Spleen (tissue), 7 donors: ENCODE data around the gene SDK2.

Source experiments
- CTCF ChIP-seq, 11 experiments: fragments of 200-600 bp in 7 of 11; fragments of 450-650 bp in 4 of 11; sonication (generic) in 4 of 11; IDR thresholded peaks in 8 of 11; conservative IDR thresholded peaks in 3 of 11; 1 replicate in 7 of 11; 2 replicates in 4 of 11; pipeline versions ENCODE4 v1.4.0 to v1.8.0; 2016 to 2021; ENCODE audit warnings: antibody characterized with exemption in 11 of 11, inconsistent platforms in 4 of 11, mild to moderate bottlenecking in 1 of 11
- POLR2A ChIP-seq, 3 donors: fragments of 450-650 bp; IDR thresholded peaks; one replicate each; pipeline ENCODE4 v1.5.1; 2017; ENCODE audit warnings: antibody characterized with exemption in 3 of 3, mild to moderate bottlenecking in 1 of 3
- POLR2AphosphoS5 ChIP-seq, 3 donors: sonication (generic); formaldehyde crosslinking; IDR thresholded peaks; one replicate each; pipeline ENCODE4 v1.5.1; 2017; ENCODE audit warnings: antibody characterized with exemption in 3 of 3
- donor health status: DM: no; HTN: no; CAD: no; lungs with moderate emphysema.
- donor health status: DM: no; HTN: no; CAD: no.
- donor health status: DM: no; HTN: no; CAD: no.

GRCh38 chr17:73560661-73561060 is 83.6 kb downstream of the SDK2 start:
- TF ChIP-seq POLR2AphosphoS5 (IDR thresholded peaks at IDR 0.05) (no peak), POLR2A (IDR thresholded peaks at IDR 0.05) (no peak), CTCF (IDR thresholded peaks at IDR 0.05 in 8 of 11, conservative IDR thresholded peaks at IDR 0.05 in 3 of 11) (no peak)
